Measurements from ENCODE around the gene EYA3.

The EYA3 gene

GRCh38 chr1:28104866-28105467 is 16.6 kb upstream of the EYA3 start:
- DNase-seq (ENCODE audit: low read depth) = no peak
- in situ Hi-C loops (cut with HindIII; ENCODE audit: low sequenced_read_pairs) = no loop called here
- no peak for TF ChIP-seq CTCF (IDR thresholded peaks at IDR 0.05; ENCODE audit: low read depth, low read length, missing control alignments)
- H3K4me3 ChIP-seq (ENCODE audit: low read depth, low read length) = peak overlapping the region; percentile 5

- in situ Hi-C loops (cut with HindIII; ENCODE audit: low sequenced_read_pairs) = no loop called here
- DNase-seq (ENCODE audit: low read depth) = no peak
- H3K4me3 ChIP-seq (ENCODE audit: low read depth, low read length) = no peak overlapping the region
- TF ChIP-seq CTCF (IDR thresholded peaks at IDR 0.05; ENCODE audit: low read depth, low read length, missing control alignments) = no peak
These were observed 13.8 kb upstream of the EYA3 start for GRCh38 chr1:28102189-28102588.

GRCh38 chr1:28099050-28099769 is 10.8 kb upstream of the EYA3 start:
- H3K4me3 ChIP-seq (ENCODE audit: low read depth, low read length) = no peak overlapping the region
- TF ChIP-seq CTCF (IDR thresholded peaks at IDR 0.05; ENCODE audit: low read depth, low read length, missing control alignments) = no peak
- DNase-seq (ENCODE audit: low read depth) = no peak
- in situ Hi-C loops (cut with HindIII; ENCODE audit: low sequenced_read_pairs) = no loop called here

- in situ Hi-C loops (cut with HindIII; ENCODE audit: low sequenced_read_pairs) = no loop called here
- DNase-seq (ENCODE audit: low read depth) = no peak
- no peak for TF ChIP-seq CTCF (IDR thresholded peaks at IDR 0.05; ENCODE audit: low read depth, low read length, missing control alignments)
- no peak overlapping the region for H3K4me3 ChIP-seq (ENCODE audit: low read depth, low read length)
These were observed 8.7 kb upstream of the EYA3 start for GRCh38 chr1:28097100-28097472.

GRCh38 chr1:28096210-28097099 is 8.0 kb upstream of the EYA3 start:
- in situ Hi-C loops (cut with HindIII; ENCODE audit: low sequenced_read_pairs) = no loop called here
- DNase-seq (ENCODE audit: low read depth) = no peak
- no peak for TF ChIP-seq CTCF (IDR thresholded peaks at IDR 0.05; ENCODE audit: low read depth, low read length, missing control alignments)
- no peak overlapping the region for H3K4me3 ChIP-seq (ENCODE audit: low read depth, low read length)

GRCh38 chr1:28091043-28091781 is 2.8 kb upstream of the EYA3 start:
- in situ Hi-C loops (cut with HindIII; ENCODE audit: low sequenced_read_pairs) = no loop called here
- peak; percentile 55 for DNase-seq (ENCODE audit: low read depth)
- H3K4me3 ChIP-seq (ENCODE audit: low read depth, low read length) = no peak overlapping the region
- TF ChIP-seq CTCF (IDR thresholded peaks at IDR 0.05; ENCODE audit: low read depth, low read length, missing control alignments) = peak; percentile 86
